Stimulated activated CD4-positive, alpha-beta T cell treated with anti-CD3 and anti-CD28 coated beads, Interleukin-12 subunit alpha, Interleukin-12 subunit beta, amount 100 ng/mL, for 48 hours (primary cell): Measurements from ENCODE around the gene PRSS56.

Source experiments
- DNase-seq, 3 donors: peaks; one replicate each; pipeline ENCODE4 v3.0.0-alpha.2; 2020; ENCODE audit warnings: low read depth in 2 of 3, low spot score in 1 of 3

PRSS56 gene

GRCh38 chr2:232486558-232487384 is 33.4 kb upstream of the PRSS56 start:
- DNase-seq, result no peak

GRCh38 chr2:232487385-232488096 is 32.6 kb upstream of the PRSS56 start, which contains the start of gene ECEL1:
TSS of gene ECEL1 (minus strand) at chr2:232487834. CDS start at chr2:232486653, 1,181 bp downstream.
- DNase-seq, result no peak

- no peak for DNase-seq
Measured at GRCh38 chr2:232488097-232488711, 32.0 kb upstream of the PRSS56 start.

- DNase-seq, result no peak
Measured at GRCh38 chr2:232488721-232489300, 31.4 kb upstream of the PRSS56 start.

- DNase-seq, result no peak
Measured at GRCh38 chr2:232489516-232490220, 30.5 kb upstream of the PRSS56 start.

GRCh38 chr2:232490221-232491138 is 29.7 kb upstream of the PRSS56 start:
- no peak for DNase-seq

- no peak for DNase-seq
Measured at GRCh38 chr2:232491139-232491780, 28.9 kb upstream of the PRSS56 start.

GRCh38 chr2:232492236-232492848 is 27.8 kb upstream of the PRSS56 start:
- DNase-seq, result no peak

- no peak for DNase-seq
Measured at GRCh38 chr2:232492963-232493700, 27.1 kb upstream of the PRSS56 start.

GRCh38 chr2:232493701-232494474 is 26.3 kb upstream of the PRSS56 start:
- DNase-seq, result no peak

GRCh38 chr2:232494542-232494941 is 25.6 kb upstream of the PRSS56 start:
- DNase-seq, result no peak

- DNase-seq, result no peak
Measured at GRCh38 chr2:232495292-232495691, 24.9 kb upstream of the PRSS56 start.

- DNase-seq, result no peak
Measured at GRCh38 chr2:232496501-232497270, 23.5 kb upstream of the PRSS56 start.

- DNase-seq, result no peak
Measured at GRCh38 chr2:232497348-232497747, 22.8 kb upstream of the PRSS56 start.

GRCh38 chr2:232498452-232498851 is 21.7 kb upstream of the PRSS56 start:
- DNase-seq, result no peak

- DNase-seq, result no peak
Measured at GRCh38 chr2:232501331-232501771, 18.8 kb upstream of the PRSS56 start.
